IPS-15b (cell line): ENCODE measurements around the gene ANKRD39.
A peak's percentile ranks its signal among the peaks of the same experiment; 100 is the strongest.

ENCODE experiments used
- H3K27me3 ChIP-seq: one replicate; pipeline ENCODE4 v1.6.1; 2013; ENCODE audit warnings: low read length; ENCODE audit not compliant: control insufficient read depth, insufficient read depth
- H3K36me3 ChIP-seq: one replicate; pipeline ENCODE4 v1.6.1; 2013; ENCODE audit warnings: low read length; ENCODE audit not compliant: control insufficient read depth, insufficient read depth
- H3K4me1 ChIP-seq: one replicate; pipeline ENCODE4 v1.6.1; 2013; ENCODE audit warnings: mild to moderate bottlenecking, low read length; ENCODE audit not compliant: control insufficient read depth, insufficient read depth
- H3K4me3 ChIP-seq: one replicate; pipeline ENCODE4 v1.5.1; 2013; ENCODE audit warnings: low read depth, low read length
- H3K9ac ChIP-seq: one replicate; pipeline ENCODE4 v1.6.1; 2013; ENCODE audit warnings: low read depth, mild to moderate bottlenecking, low read length
- H3K9me3 ChIP-seq: one replicate; pipeline ENCODE4 v1.6.1; 2013; ENCODE audit warnings: mild to moderate bottlenecking, low read length; ENCODE audit not compliant: control insufficient read depth, insufficient read depth

ANKRD39 gene, protein sequence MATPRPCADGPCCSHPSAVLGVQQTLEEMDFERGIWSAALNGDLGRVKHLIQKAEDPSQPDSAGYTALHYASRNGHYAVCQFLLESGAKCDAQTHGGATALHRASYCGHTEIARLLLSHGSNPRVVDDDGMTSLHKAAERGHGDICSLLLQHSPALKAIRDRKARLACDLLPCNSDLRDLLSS

DNA sequence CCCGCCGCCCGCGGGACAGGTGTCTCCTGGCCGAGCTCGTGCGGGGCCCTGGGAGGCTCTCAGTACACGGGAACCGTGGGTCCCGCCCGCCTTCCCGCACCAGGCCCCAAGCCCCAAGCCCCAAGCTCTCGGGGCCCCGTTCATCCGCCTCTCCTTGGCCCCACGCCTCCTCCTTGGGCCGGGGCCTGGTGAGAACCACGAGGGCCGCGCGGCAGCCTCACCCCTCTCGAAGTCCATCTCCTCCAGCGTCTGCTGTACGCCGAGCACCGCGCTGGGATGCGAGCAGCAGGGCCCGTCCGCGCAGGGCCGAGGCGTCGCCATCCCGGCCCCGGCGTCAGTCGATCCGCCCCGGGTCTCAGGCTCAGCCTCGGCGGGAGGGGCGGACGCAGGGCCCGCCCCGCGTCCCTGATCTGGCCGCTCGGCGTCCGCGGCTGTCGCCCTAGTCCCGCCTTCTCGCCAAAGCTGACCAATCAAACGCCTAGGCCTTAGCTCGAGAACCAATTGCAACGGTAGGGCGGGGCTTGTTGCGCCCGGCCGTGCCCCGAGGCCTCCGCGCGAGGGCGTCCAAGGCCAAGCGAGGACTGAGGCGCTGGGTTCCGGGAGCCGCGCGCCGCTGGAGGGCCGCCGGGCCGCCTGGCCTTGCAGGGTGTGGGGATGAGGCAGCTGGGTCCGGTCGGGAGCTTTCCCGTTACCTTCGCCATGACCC is at the start of gene ANKRD39:
Gene ANKRD39, minus strand, starts transcription at position 350 of the 706 bp plus-strand sequence. Its CDS starts 29 bp downstream, at position 321.
- no peaks in the 10 kb centered on the region for H3K27me3 ChIP-seq
- H3K4me1 ChIP-seq, result peaks cover 7% of the 10 kb centered on the region
- H3K9ac ChIP-seq, result peak within 1 kb of the TSS; percentile 65
- H3K9me3 ChIP-seq, result no peaks in the 10 kb centered on the region
- H3K36me3 ChIP-seq, result peaks cover 34% of the 10 kb centered on the region
- peak within 1 kb of the TSS; percentile 76 for H3K4me3 ChIP-seq

GRCh38 chr2:96906729-96907114 is 48.9 kb upstream of the ANKRD39 start:
- Histone ChIP-seq H3K4me3 (no peak overlapping the region), H3K4me1 (peaks cover 2% of the 10 kb centered on the region), H3K27me3 (no peaks in the 10 kb centered on the region), H3K9ac (peak overlapping the region; percentile 37), H3K36me3 (no peaks in the 10 kb centered on the region), H3K9me3 (no peaks in the 10 kb centered on the region)

DNA sequence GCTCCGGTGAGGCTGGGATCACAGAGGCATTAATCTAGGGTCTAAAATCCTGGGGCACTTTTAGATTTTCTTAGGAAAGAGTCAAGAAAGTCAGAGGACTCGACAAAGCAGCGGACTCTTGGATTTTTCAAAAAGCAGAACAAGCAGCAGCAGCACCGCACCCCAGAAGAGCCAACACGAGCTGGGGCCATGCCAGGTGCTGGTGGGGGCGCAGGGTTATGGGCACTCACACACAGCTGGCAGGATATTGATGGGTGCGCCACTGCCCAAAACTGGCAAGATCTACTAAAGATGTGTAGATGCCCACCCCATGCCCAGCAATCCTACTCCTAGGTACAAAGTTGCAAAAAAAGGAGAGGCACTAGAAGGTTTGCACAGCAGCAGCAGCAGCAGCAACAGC is 46.0 kb upstream of the ANKRD39 start:
- no peak overlapping the region for H3K4me3 ChIP-seq
- H3K9ac ChIP-seq, result no peak overlapping the region
- H3K4me1 ChIP-seq, result peaks cover 2% of the 10 kb centered on the region
- H3K9me3 ChIP-seq, result no peaks in the 10 kb centered on the region
- H3K27me3 ChIP-seq, result no peaks in the 10 kb centered on the region
- H3K36me3 ChIP-seq, result no peaks in the 10 kb centered on the region

GRCh38 chr2:96903318-96903717 is 45.5 kb upstream of the ANKRD39 start:
- Histone ChIP-seq H3K9ac (no peak overlapping the region), H3K4me3 (no peak overlapping the region), H3K36me3 (no peaks in the 10 kb centered on the region), H3K4me1 (peaks cover 2% of the 10 kb centered on the region), H3K9me3 (no peaks in the 10 kb centered on the region), H3K27me3 (no peaks in the 10 kb centered on the region)

DNA sequence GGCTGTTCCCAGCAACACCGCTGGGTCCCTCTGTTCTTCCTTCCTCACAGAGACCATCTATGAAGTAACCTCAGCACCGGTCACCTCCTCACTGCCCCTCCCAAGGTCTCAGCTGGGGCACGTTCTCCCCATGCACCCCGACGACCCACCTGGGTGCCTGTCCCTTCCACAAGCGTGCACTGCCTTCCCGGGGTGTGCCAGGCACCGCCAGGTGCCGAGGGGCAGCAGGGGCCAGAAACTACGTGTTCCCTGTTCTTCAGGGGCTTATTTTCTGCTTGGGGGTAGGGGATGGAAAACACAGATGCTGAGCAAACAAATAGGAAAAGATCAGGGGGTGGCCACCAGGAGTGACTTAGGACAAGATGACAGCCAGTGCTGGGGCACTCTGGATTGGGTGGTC is 42.4 kb upstream of the ANKRD39 start:
- Histone ChIP-seq H3K4me3 (no peak overlapping the region), H3K9me3 (no peaks in the 10 kb centered on the region), H3K4me1 (no peaks in the 10 kb centered on the region), H3K36me3 (no peaks in the 10 kb centered on the region), H3K9ac (no peak overlapping the region), H3K27me3 (no peaks in the 10 kb centered on the region)

GRCh38 chr2:96899413-96899741 is 41.6 kb upstream of the ANKRD39 start:
- no peak overlapping the region for H3K4me3 ChIP-seq
- H3K36me3 ChIP-seq, result no peaks in the 10 kb centered on the region
- no peaks in the 10 kb centered on the region for H3K9me3 ChIP-seq
- H3K9ac ChIP-seq, result no peak overlapping the region
- H3K27me3 ChIP-seq, result no peaks in the 10 kb centered on the region
- no peaks in the 10 kb centered on the region for H3K4me1 ChIP-seq

GRCh38 chr2:96898641-96899412 is 41.0 kb upstream of the ANKRD39 start:
- Histone ChIP-seq H3K36me3 (no peaks in the 10 kb centered on the region), H3K27me3 (no peaks in the 10 kb centered on the region), H3K4me3 (no peak overlapping the region), H3K4me1 (no peaks in the 10 kb centered on the region), H3K9ac (no peak overlapping the region), H3K9me3 (no peaks in the 10 kb centered on the region)

DNA sequence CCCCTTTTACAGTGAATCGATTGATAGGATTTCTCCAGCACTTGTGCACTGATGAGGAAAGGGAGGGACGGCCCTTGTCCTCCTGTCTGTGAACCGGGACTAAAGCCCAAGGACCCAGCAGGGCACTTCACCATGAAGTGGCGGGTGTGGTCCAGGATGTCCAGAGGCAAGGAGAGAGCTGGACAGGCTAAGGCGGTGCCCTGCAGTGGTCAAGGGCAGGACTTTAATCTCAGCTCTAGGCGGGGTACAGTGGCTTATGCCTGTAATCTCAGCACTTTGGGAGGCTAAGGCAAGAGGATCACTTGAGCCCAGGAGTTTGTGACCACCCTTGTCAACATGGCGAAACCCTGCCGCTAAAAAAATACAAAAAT is 40.3 kb upstream of the ANKRD39 start:
- Histone ChIP-seq H3K9me3 (no peaks in the 10 kb centered on the region), H3K9ac (no peak overlapping the region), H3K36me3 (no peaks in the 10 kb centered on the region), H3K4me3 (no peak overlapping the region), H3K4me1 (no peaks in the 10 kb centered on the region), H3K27me3 (no peaks in the 10 kb centered on the region)

DNA sequence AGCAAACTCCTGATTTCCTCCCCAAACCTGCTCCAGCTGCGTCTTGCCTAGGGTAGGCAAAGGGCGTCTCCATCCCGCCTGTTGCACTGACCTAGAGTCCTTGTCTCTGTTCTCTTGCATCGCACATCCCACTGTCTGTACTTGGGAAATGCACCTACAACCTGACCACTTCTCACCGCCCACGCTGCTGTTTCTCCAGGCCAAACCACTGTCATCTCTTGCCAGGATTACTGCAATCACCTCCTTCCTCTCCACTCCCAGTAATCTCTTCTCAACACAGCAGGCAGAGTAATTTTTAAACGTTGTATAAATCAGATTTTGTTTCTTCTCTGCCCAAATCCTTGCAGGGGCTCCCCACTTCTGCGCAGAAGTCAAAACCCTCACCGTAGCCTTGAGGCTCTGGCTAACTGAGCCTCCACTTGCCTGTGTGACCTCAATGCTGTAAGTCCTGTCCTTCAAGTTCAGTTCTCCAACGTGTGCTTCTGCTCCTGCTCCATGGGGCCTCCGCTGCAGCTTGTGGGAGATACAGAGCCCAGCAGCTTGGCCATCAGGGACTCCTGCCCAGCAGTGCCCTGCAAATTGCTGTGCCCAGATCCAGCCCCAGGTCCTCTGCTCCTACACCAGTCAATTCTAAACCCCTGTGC is 39.8 kb upstream of the ANKRD39 start:
- no peaks in the 10 kb centered on the region for H3K4me1 ChIP-seq
- H3K27me3 ChIP-seq, result no peaks in the 10 kb centered on the region
- no peak overlapping the region for H3K4me3 ChIP-seq
- H3K9ac ChIP-seq, result no peak overlapping the region
- no peaks in the 10 kb centered on the region for H3K9me3 ChIP-seq
- no peaks in the 10 kb centered on the region for H3K36me3 ChIP-seq

- Histone ChIP-seq H3K4me1 (no peaks in the 10 kb centered on the region), H3K9ac (peak overlapping the region; percentile 47), H3K4me3 (no peak overlapping the region), H3K36me3 (no peaks in the 10 kb centered on the region), H3K9me3 (no peaks in the 10 kb centered on the region), H3K27me3 (no peaks in the 10 kb centered on the region)
Measured at GRCh38 chr2:96895746-96896651, 38.2 kb upstream of the ANKRD39 start.
